Ovary (tissue), 3 donors: Measurements from ENCODE around the gene FCRL5.

Experiments used
- CTCF ChIP-seq, 3 donors: fragments of 450-650 bp in 2 of 3; fragments of 200-600 bp in 1 of 3; IDR thresholded peaks; one replicate each; pipeline versions ENCODE4 v1.5.1 to v1.8.0; 2016 to 2022; ENCODE audit warnings: antibody characterized with exemption in 3 of 3, mild to moderate bottlenecking in 1 of 3
- POLR2A ChIP-seq: fragments of 450-650 bp; IDR thresholded peaks from one replicate; pipeline ENCODE4 v1.6.1; 2017; ENCODE audit warnings: antibody characterized with exemption, mild to moderate bottlenecking, moderate library complexity
- donor health status: DM: no; HTN: no; CAD: no.

DNA sequence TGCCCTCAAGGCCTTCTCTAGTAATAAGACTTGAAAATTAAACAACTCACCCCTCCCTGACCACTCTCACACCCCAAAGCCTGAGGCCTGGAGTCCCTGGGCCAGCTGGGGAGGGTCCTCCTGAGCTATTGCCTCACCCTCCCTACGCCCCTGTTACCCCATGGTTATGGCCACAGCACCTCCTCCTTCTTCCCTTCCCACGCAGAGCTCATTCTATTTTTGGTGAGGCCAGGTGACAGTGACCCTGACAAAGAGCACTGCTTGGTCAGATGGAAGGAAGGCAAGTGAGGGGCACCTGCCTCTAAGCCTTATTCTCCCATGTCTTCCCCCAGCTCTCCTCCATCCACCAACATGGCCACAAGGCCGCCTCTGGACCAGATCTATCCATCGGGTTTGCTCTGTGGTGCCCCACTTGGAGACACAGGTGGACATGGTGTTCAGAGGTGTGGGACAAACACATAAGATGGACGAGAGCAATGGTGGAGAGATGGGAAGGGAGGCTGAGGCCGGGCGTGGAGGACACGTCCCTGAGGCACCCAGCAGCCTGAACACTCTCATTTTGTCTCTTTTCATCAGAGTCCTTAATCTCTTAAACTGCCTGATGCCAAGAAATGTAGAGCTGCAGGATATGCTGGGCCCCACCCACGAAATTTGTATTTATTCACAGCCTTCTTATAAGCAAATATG is 42.6 kb downstream of the FCRL5 start:
- TF ChIP-seq POLR2A = no peak
- TF ChIP-seq CTCF (IDR thresholded peaks at IDR 0.05) = no peak
